NCI-H1092 treated with DMSO at 0.1 percent for 48 hours (cell line): ENCODE results near the gene FLRT2.

Experiments used
- DNase-seq: peaks from one replicate; lab custom pipeline; 2025; lab: John Stamatoyannopoulos, UW

Gene FLRT2

DNA sequence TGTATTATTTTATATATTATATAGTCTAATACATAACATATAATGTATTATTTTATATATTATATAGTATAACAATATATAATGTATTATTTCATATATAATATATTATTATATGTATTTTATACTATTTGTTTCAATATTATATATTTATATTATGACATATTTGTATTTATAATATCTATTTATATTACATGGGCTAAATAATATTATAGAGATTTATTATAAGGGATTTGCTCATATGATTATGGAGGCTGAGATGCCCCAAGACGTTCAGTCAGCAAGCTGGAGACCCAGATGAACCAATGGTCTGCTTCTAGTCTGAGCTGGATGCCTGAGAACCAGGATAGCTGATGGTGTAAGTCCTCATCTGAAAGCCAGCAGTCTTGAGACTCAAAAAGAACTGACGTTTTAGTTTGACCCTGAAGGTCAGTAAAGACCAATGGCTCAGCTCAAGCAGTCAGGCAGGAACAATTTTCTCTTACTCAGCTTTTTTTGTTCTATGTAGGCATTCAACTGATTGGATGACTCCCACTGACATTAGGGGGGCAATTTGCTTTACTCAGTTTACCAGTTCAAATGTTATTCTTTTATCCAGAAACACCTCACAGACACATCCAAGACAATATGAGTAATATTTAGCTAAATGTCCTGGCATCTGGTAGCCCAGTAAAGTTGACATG is 130.4 kb downstream of the FLRT2 start:
- no peak for DNase-seq

DNA sequence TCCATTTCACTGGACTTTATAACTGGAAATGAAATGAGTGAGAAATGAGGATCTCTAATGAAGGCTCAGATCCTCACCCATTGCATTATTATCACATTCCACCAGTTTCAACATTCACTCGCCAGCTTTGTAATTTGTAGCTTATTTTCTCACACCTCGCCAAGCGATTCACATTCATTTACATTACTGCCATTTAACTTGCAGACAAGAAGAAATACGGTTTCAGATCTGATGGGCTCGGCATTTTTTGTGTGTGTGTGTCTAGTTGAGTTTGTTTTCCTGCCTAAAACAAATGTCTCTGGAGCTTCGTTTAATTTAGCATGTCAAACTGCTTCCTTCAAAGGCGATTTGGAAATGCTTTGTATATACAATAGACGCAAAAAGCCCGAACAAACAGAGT is 132.2 kb downstream of the FLRT2 start:
- no peak for DNase-seq

DNA sequence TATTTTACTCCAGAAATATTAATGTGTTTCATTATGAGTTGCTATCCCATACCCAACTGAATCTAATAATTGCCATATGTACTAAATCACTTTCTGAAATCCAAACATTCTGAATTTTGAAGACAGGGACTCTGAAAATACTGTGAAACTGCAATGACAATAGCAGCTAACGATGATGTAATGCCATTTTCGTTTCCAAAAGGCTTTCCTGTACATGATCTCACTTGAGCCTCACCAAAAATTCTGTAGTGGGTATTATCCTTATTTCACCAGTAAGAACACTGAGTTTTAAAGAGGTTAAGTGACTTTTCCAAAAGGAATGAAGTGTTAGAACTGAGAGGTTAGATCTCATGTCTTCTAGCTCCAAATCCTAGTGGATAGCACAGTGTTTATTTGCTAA is 133.3 kb downstream of the FLRT2 start:
- DNase-seq: no peak

DNA sequence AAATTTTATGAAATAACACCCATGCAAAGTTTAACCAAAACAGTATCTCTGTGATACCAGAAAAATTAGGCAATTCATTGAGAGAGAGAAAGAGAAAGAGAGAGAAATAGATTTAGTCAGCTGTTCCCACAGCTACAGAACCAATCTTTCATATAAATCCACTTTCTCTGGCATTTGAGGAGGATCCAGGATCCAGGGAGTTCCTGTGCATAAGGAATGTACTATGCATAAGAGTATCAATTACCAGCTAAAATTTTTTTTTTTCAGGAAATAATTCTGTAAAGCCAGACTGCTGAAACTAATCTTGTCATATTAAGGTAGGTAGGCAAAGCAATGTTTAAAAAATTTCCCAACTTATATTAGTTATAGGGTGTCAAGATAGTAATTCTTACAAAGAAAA is 133.7 kb downstream of the FLRT2 start:
- no peak for DNase-seq

DNA sequence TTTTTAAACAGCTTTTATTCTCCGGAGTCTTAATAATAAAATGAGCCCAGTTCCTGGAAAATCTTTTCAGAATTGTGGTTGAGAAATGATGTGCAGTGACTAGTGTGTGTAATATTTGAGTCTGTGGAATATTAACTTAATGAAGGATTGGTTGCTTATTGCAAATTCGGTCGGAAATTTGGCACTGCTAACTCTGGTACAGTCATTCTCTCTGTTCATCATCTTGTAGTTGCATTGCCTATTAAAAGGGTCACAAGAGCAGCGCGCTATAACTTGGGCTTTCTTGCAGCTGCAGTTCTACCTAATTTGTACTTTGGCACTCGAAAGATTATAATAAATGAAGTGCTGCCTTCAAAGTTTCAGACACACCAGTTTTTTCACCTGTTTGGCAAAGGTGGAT is 146.0 kb downstream of the FLRT2 start:
- DNase-seq: no peak

DNA sequence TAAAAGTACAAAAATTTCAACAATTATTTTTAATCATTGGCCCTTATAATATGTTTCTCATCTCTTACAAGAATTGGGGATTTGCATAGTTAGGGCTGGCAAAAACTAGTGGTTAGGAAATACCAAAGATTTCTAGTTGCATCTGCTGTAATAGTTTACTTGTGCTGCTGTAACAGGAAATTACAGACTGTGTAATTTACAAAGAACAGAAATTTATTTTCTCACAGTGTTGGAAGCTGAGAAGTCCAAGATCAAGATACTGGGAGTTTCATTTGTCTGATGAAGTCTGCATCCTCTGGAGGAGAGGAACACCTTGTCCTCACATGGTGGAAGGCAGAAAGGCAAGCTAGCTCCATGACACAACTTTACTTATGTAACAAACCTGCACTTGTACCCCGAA is 157.0 kb downstream of the FLRT2 start:
- DNase-seq: no peak

DNA sequence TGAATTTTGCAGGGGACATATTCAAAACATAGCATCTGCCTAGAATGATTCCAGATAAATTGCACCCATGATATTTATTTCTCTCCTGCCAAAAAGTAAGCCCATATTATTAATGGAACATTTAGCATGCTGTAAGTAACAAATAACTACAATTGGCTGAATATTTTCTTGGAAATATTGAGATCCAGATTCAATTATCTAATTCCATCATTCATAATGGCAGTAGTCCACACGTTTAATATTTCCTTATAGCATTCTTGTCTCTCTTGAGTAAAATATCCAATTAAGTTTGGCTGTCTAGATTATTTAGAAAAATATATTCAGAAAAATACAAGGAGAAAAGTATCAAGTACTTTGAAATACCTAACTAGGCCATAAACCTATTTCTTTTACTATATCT is 157.5 kb downstream of the FLRT2 start:
- DNase-seq: no peak

DNA sequence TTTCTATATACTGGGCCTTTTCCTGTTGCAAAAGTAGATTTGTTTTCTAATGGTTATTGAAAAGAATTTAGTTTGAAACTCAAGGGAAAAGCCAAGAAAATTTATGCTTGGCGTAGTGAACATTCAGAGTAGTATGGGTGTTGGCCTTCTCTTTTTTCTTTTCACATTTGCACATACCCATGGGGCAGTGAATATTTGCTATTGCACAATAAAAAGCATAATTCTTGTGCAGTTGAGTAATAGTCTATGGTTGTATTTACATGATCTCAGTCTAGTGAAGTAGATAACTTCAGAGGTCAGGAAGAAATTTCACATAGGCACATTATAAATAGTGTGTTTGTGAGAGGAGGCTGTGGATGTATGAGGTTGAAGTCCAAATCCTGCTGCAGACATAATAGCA is 158.1 kb downstream of the FLRT2 start:
- DNase-seq: no peak

DNA sequence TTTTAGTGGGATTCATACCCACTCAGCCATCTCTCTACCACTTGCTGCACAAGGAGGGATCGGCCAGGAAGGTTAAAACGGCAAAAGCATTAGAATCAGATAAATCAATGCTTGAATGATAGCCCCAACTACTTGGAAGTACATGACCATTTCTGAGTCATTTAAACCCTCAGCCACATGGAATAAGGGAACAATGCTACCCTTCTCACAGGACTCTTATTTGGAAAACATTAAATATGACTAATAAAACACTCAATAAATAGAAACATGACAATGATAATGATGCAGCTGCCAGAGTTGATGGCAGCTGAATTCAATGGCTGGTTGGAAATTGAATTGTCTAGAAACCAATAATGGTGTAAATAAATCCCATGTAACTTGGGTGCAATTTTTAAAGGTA is 165.4 kb downstream of the FLRT2 start:
- DNase-seq: no peak

DNA sequence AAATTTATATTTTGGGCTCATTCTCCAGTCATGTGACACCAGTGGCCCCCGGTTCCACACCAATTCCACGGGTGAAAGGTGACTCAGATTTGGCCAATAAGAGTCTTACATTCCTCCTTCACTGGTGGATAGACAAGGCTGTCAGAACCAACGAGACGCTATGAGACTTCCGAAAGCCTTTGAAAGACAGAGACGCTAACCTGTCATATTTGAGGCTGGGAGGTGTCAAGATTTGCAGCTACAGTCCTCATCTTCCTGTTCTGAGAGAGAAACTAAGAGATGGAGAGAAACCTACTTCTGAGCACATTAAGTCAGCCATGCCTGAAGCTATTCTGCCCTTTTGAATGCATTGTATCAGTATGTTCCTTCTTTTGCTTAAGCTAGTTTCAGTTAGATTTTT is 171.2 kb downstream of the FLRT2 start:
- DNase-seq: no peak

DNA sequence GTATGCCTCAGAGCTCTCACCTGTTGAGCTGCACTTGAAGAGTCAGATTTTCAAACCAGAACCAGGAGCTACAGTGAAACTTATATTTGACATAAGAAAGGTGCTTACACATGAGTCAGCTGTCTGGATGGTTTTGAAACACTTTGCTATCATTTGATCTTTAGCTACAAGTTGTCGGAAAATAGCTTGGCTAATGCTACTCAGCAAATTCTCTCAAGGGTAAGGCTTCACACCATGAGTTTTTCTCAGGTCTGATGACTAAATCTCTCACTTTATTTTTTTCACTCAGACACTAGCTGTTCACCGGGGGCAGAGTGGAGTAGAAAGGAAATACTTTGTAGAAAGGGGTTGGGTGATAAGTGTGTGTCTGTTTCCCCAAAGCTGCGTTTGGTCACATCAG is 171.8 kb downstream of the FLRT2 start:
- no peak for DNase-seq

DNA sequence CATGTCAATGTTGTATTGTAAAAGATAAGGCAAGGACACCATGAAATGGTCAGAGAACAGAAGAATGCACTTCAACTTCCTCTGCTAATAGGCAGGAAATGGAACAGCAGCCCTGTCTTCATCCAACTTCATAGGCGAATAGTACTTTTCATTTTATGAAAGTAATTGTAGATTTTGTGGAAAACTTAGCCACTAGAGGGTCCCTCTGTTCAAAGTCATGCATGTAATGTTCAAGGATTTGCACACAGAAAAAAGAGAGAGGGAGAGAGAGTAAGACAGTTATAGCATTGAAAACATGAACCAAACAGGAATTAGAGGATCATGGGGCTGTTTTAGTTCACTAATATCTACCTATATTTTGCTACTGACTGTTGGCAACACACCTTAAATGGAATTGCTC is 172.2 kb downstream of the FLRT2 start:
- no peak for DNase-seq

DNA sequence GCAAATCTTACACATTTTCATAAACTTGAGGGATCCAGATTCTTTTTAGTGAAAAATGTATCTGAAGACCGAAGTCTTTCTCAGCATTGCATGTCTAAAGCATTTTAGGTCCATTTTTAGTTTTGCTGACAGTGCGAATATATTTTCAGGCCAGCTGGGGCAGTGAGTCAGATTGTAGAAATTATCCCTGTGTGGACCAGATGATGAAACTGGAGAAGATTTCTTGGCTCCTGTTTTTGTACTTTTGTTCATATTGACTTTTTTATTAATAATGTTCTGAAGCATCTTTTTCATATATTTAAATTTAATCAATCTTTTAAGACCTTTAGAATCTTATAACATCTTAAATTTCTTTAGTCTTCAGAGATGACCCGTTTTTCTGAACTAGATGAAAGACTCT is 173.1 kb downstream of the FLRT2 start:
- DNase-seq: no peak
